22Rv1 (cell line): Measurements from ENCODE around the gene KLHDC4.

Experiments
- H3K27ac ChIP-seq: fragments of 450-650 bp; 2 replicates; pipeline ENCODE4 v1.5.1; 2017
- CTCF ChIP-seq: fragments of 450-650 bp; IDR thresholded peaks from 2 replicates; pipeline ENCODE4 v1.5.1; 2017; ENCODE audit warnings: mild to moderate bottlenecking
- ZFX ChIP-seq: fragments of 450-650 bp; IDR thresholded peaks from 2 replicates; pipeline ENCODE4 v1.6.1; 2017; ENCODE audit warnings: antibody characterized with exemption, borderline replicate concordance

The KLHDC4 gene

GRCh38 chr16:87658564-87659225 is 107.1 kb downstream of the KLHDC4 start:
- TF ChIP-seq ZFX (no peak), CTCF (no peak)
- no peak overlapping the region for H3K27ac ChIP-seq
